Mesendoderm (in vitro differentiated cells): ENCODE data around the gene IGFBP6.

Experiments
- DNase-seq: peaks from one replicate; pipeline ENCODE4 v3.0.0; 2013
- H2AK5ac ChIP-seq: 2 replicates; pipeline ENCODE4 v1.6.1; 2013; ENCODE audit warnings: low read length, inconsistent platforms
- H2BK120ac ChIP-seq: 2 replicates; pipeline ENCODE4 v1.6.1; 2013; ENCODE audit warnings: low read depth, mild to moderate bottlenecking, low read length, moderate library complexity, mixed read lengths
- H2BK15ac ChIP-seq: replicated peaks from 2 replicates; pipeline ENCODE4 v1.6.1; 2013; ENCODE audit warnings: low read depth, mild to moderate bottlenecking, moderate library complexity
- H2BK5ac ChIP-seq: 2 replicates; pipeline ENCODE4 v1.6.1; 2013; ENCODE audit warnings: low read length, inconsistent platforms
- H3K18ac ChIP-seq: 2 replicates; pipeline ENCODE4 v1.6.1; 2013; ENCODE audit warnings: mild to moderate bottlenecking, low read length, mixed read lengths
- H3K23ac ChIP-seq: one replicate; pipeline ENCODE4 v1.6.1; 2013; ENCODE audit warnings: low read length
- H3K27ac ChIP-seq: 2 replicates; pipeline ENCODE4 v1.5.1; 2013; ENCODE audit warnings: low read depth, mild to moderate bottlenecking, inconsistent platforms, low read length, moderate library complexity
- H3K27me3 ChIP-seq: 2 replicates; pipeline ENCODE4 v1.6.1; 2013; ENCODE audit warnings: low read length, control low read depth, mild to moderate bottlenecking, inconsistent platforms; ENCODE audit not compliant: insufficient read depth, poor library complexity
- H3K36me3 ChIP-seq: 2 replicates; pipeline ENCODE4 v1.6.1; 2013; ENCODE audit warnings: low read length, inconsistent platforms; ENCODE audit not compliant: control insufficient read depth, insufficient read depth
- H3K4ac ChIP-seq: one replicate; pipeline ENCODE4 v1.6.1; 2013; ENCODE audit warnings: low read depth, mild to moderate bottlenecking, low read length, moderate library complexity
- H3K4me1 ChIP-seq: 2 replicates; pipeline ENCODE4 v1.6.1; 2013; ENCODE audit warnings: low read depth, low read length, inconsistent platforms; ENCODE audit not compliant: control insufficient read depth
- H3K4me2 ChIP-seq: 2 replicates; pipeline ENCODE4 v1.6.1; 2013; ENCODE audit warnings: low read length
- H3K4me3 ChIP-seq: 2 replicates; pipeline ENCODE4 v1.5.1; 2013; ENCODE audit warnings: mild to moderate bottlenecking, low read length
- H3K56ac ChIP-seq: one replicate; pipeline ENCODE4 v1.6.1; 2013; ENCODE audit warnings: low read length
- H3K79me1 ChIP-seq: 2 replicates; pipeline ENCODE4 v1.6.1; 2013; ENCODE audit warnings: low read length, inconsistent platforms
- H3K79me2 ChIP-seq: 2 replicates; pipeline ENCODE4 v1.6.1; 2013; ENCODE audit warnings: mild to moderate bottlenecking, low read length; ENCODE audit not compliant: control insufficient read depth, insufficient read depth
- H3K9ac ChIP-seq: 2 replicates; pipeline ENCODE4 v1.6.1; 2013; ENCODE audit warnings: low read length, inconsistent platforms
- H4K5ac ChIP-seq: one replicate; pipeline ENCODE4 v1.6.1; 2013; ENCODE audit warnings: low read length
- H4K8ac ChIP-seq: one replicate; pipeline ENCODE4 v1.6.1; 2013; ENCODE audit warnings: low read depth, mild to moderate bottlenecking, control low read depth, low read length, moderate library complexity
- WGBS: extraction: QIAGEN DNeasy Blood & Tissue Kit; methylation state at CpG from one replicate; pipeline ENCODE4 v1.1.7; 2013; ENCODE audit warnings: low lambda C conversion rate, missing lambda C conversion rate; ENCODE audit not compliant: insufficient coverage; ENCODE audit errors: extremely low coverage; 5-methylcytosine and 5-hydroxymethylcytosine counted together

The IGFBP6 gene

DNA sequence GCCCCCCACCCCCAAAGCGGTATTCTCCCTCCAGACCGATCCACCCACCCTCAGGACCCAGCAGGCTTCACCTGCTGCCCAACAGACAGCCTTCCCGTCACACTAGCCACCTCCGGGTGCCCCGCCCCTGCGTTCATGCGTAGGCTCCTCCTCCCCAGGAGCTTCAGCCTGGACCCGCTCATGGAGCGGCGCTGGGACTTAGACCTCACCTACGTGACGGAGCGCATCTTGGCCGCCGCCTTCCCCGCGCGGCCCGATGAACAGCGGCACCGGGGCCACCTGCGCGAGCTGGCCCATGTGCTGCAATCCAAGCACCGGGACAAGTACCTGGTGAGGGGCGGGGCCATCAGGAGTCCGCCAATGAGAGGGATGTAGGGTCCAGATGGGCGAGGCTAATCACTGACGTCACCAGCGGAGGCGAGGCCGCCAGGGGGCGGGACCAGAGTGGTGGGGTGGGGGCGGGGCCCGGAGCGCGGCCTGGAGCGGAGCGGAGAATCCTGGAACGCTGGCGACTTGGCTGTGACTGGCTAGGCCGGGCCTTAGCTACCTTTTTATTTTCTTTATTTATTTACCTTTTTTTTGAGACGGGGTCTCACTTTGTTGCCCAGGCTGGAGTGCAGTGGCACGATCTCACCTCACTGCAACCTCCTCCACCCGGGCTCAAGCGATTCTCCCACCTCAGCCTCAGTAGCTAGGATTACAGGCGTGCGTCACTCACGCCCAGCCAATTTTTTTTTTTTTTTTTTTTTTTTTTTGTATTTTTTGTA, 43.2 kb upstream of the IGFBP6 start:
- Histone ChIP-seq H3K79me2 (peaks cover 20% of the 10 kb centered on the region), H3K4me1 (peaks cover 19% of the 10 kb centered on the region), H3K27me3 (no peaks in the 10 kb centered on the region), H2BK5ac (peak overlapping the region; percentile 92), H4K5ac (no peak overlapping the region), H3K4ac (no peak overlapping the region), H2BK15ac (no peak overlapping the region), H3K9ac (peak overlapping the region; percentile 78), H3K36me3 (no peaks in the 10 kb centered on the region), H3K56ac (peak overlapping the region; percentile 95), H3K4me2 (peak overlapping the region; percentile 83), H3K23ac (no peak overlapping the region), H3K18ac (no peak overlapping the region), H3K27ac (peak overlapping the region; percentile 3), H4K8ac (no peak overlapping the region), H2BK120ac (no peak overlapping the region), H3K4me3 (peak overlapping the region; percentile 60), H2AK5ac (no peak overlapping the region), H3K79me1 (peaks cover 17% of the 10 kb centered on the region)
- WGBS, result no CpG with 5 or more reads among the region's 48 CpGs
- peak; percentile 98 for DNase-seq

- H3K4me1 ChIP-seq, result peaks cover 15% of the 10 kb centered on the region
- WGBS, result no CpG with 5 or more reads among the region's 15 CpGs
- H3K79me2 ChIP-seq, result peaks cover 15% of the 10 kb centered on the region
Measured at GRCh38 chr12:53055471-53056266, 41.8 kb upstream of the IGFBP6 start.

GRCh38 chr12:53056296-53056695, 41.2 kb upstream of the IGFBP6 start:
- Histone ChIP-seq H4K5ac (no peak overlapping the region), H3K56ac (no peak overlapping the region), H3K79me2 (peaks cover 10% of the 10 kb centered on the region), H2BK120ac (no peak overlapping the region), H3K36me3 (no peaks in the 10 kb centered on the region), H3K9ac (no peak overlapping the region), H3K4me3 (no peak overlapping the region), H3K79me1 (peaks cover 12% of the 10 kb centered on the region), H3K27me3 (no peaks in the 10 kb centered on the region), H3K27ac (no peak overlapping the region), H3K4ac (no peak overlapping the region), H4K8ac (no peak overlapping the region), H2AK5ac (no peak overlapping the region), H3K4me2 (no peak overlapping the region), H2BK5ac (no peak overlapping the region), H2BK15ac (no peak overlapping the region), H3K23ac (no peak overlapping the region), H3K18ac (no peak overlapping the region), H3K4me1 (peaks cover 9% of the 10 kb centered on the region)
- no CpG with 5 or more reads among the region's 5 CpGs for WGBS
- no peak for DNase-seq

More at GRCh38 chr12:53055471-53056266, 41.8 kb upstream of the IGFBP6 start:
- Histone ChIP-seq H3K27me3 (no peaks in the 10 kb centered on the region), H3K4ac (no peak overlapping the region), H3K56ac (peak overlapping the region; percentile 17), H2BK15ac (no peak overlapping the region), H4K5ac (no peak overlapping the region), H3K4me3 (no peak overlapping the region), H3K36me3 (no peaks in the 10 kb centered on the region), H4K8ac (no peak overlapping the region), H2BK5ac (no peak overlapping the region), H3K9ac (no peak overlapping the region), H2BK120ac (no peak overlapping the region), H3K4me2 (no peak overlapping the region), H3K27ac (no peak overlapping the region), H3K18ac (no peak overlapping the region), H3K79me1 (peaks cover 17% of the 10 kb centered on the region), H2AK5ac (no peak overlapping the region), H3K23ac (no peak overlapping the region)
- no peak for DNase-seq

GRCh38 chr12:53056901-53057300, 40.6 kb upstream of the IGFBP6 start:
- peaks cover 7% of the 10 kb centered on the region for H3K79me1 ChIP-seq
- H3K23ac ChIP-seq, result no peak overlapping the region
- H3K9ac ChIP-seq, result no peak overlapping the region
- no peak overlapping the region for H3K4me2 ChIP-seq
- no peak overlapping the region for H3K4me3 ChIP-seq
- no peaks in the 10 kb centered on the region for H3K36me3 ChIP-seq
- H4K8ac ChIP-seq, result no peak overlapping the region
- no peak for DNase-seq
- H3K79me2 ChIP-seq, result peaks cover 6% of the 10 kb centered on the region
- no peak overlapping the region for H3K4ac ChIP-seq
- H3K27ac ChIP-seq, result no peak overlapping the region
- no peak overlapping the region for H2BK120ac ChIP-seq
- H4K5ac ChIP-seq, result no peak overlapping the region
- no peak overlapping the region for H2BK5ac ChIP-seq
- WGBS, result no CpG with 5 or more reads among the region's 7 CpGs
- peaks cover 3% of the 10 kb centered on the region for H3K4me1 ChIP-seq
- H3K27me3 ChIP-seq, result no peaks in the 10 kb centered on the region
- no peak overlapping the region for H2AK5ac ChIP-seq
- H3K56ac ChIP-seq, result no peak overlapping the region
- H3K18ac ChIP-seq, result no peak overlapping the region
- no peak overlapping the region for H2BK15ac ChIP-seq

- H3K36me3 ChIP-seq, result no peaks in the 10 kb centered on the region
- no peak overlapping the region for H2BK15ac ChIP-seq
- no peak overlapping the region for H4K5ac ChIP-seq
- H4K8ac ChIP-seq, result no peak overlapping the region
- no peak overlapping the region for H2BK5ac ChIP-seq
- peaks cover 3% of the 10 kb centered on the region for H3K4me1 ChIP-seq
- H3K56ac ChIP-seq, result no peak overlapping the region
- H3K4me3 ChIP-seq, result no peak overlapping the region
- H3K4ac ChIP-seq, result no peak overlapping the region
- H3K79me1 ChIP-seq, result peaks cover 2% of the 10 kb centered on the region
- H3K18ac ChIP-seq, result no peak overlapping the region
- DNase-seq, result no peak
- no peak overlapping the region for H3K27ac ChIP-seq
- no CpG with 5 or more reads among the region's 13 CpGs for WGBS
- no peaks in the 10 kb centered on the region for H3K27me3 ChIP-seq
- no peak overlapping the region for H3K4me2 ChIP-seq
- no peak overlapping the region for H2AK5ac ChIP-seq
- H2BK120ac ChIP-seq, result no peak overlapping the region
- H3K9ac ChIP-seq, result no peak overlapping the region
- no peaks in the 10 kb centered on the region for H3K79me2 ChIP-seq
- no peak overlapping the region for H3K23ac ChIP-seq
Measured at GRCh38 chr12:53057816-53058500, 39.5 kb upstream of the IGFBP6 start.
